HepG2 (cell line): ENCODE results near the gene ACKR3. TPM values are rescaled to one million over a fixed set of nuclear protein-coding genes. Genes with fewer than 3 reads are reported as not detected.

Experiments
- ATAC-seq: fragments of 200-7000 bp; cut with Tn5 transposase; 3 replicates; pipeline ENCODE4 v1.9.1; 2020; ENCODE audit warnings: mild to moderate bottlenecking, moderate library complexity
- BruUV-seq: library from RNA; stranded (reverse); fragments of 400-500 nt; replicated peaks from 2 replicates; lab custom pipeline; 2021; lab: Mats Ljungman, UMichigan
- CTCF ChIA-PET: fragments of 300-600 bp; formaldehyde crosslinking; extraction: SDS; loops from one replicate; lab custom pipeline; 2021; ENCODE audit warnings: low total read pairs, inconsistent platforms, low intra/inter-chr PET ratio; lab: Yijun Ruan, JAX
- POLR2A ChIA-PET: fragments of 350-600 bp; sonication (Branson Sonifier 250); formaldehyde crosslinking; loops from one replicate; lab custom pipeline; 2020; ENCODE audit warnings: antibody characterized with exemption, inconsistent platforms; lab: Yijun Ruan, JAX
- DNase-seq: peaks from one replicate; pipeline ENCODE4 v3.0.0-alpha.2; 2015; ENCODE audit warnings: low spot score
- FAIRE-seq: peaks from 3 replicates; lab custom pipeline; 2011; peaks lifted over from hg19 to GRCh38; lab: Jason Lieb, UNC
- H2AFZ ChIP-seq: one replicate; pipeline ENCODE4 v1.6.1; 2011; ENCODE audit warnings: low read length, inconsistent platforms
- H3K27ac ChIP-seq: fragments of 300-600 bp; 3 replicates; pipeline ENCODE4 v1.8.0; 2011; ENCODE audit warnings: mixed run types, mild to moderate bottlenecking, mixed read lengths, low read length, inconsistent platforms; ENCODE audit not compliant: insufficient read depth; ENCODE audit errors: extremely low read length
- H3K27me3 ChIP-seq, 2 experiments: fragments of 200-600 bp in 1 of 2; 2 replicates in 1 of 2; 3 replicates in 1 of 2; pipeline versions ENCODE4 v1.6.0 to v1.8.0; 2011; ENCODE audit warnings: low read length in 2 of 2, mild to moderate bottlenecking in 2 of 2, moderate library complexity in 2 of 2, inconsistent platforms in 1 of 2; ENCODE audit not compliant: insufficient read depth in 2 of 2, control insufficient read depth in 1 of 2
- H3K36me3 ChIP-seq, 2 experiments: fragments of 200-600 bp in 1 of 2; replicated peaks in 1 of 2; 2 replicates in 1 of 2; 3 replicates in 1 of 2; pipeline versions ENCODE4 v1.5.1 to v1.8.0; 2011; ENCODE audit warnings: low read length in 2 of 2, inconsistent platforms in 1 of 2; ENCODE audit not compliant: insufficient read depth in 2 of 2, control insufficient read depth in 1 of 2
- H3K4me1 ChIP-seq: 2 replicates; pipeline ENCODE4 v1.5.1; 2012; ENCODE audit warnings: low read length, inconsistent platforms; ENCODE audit not compliant: insufficient read depth
- H3K4me2 ChIP-seq: 2 replicates; pipeline ENCODE4 v1.6.0; 2011; ENCODE audit warnings: low read depth, low read length, inconsistent platforms
- H3K4me3 ChIP-seq, 3 experiments: fragments of 200-600 bp in 1 of 3; sonication (generic), shearing (Covaris generic) in 1 of 3; replicated peaks in 1 of 3; 2 replicates each; pipeline ENCODE4 v1.5.1; 2011 to 2016; ENCODE audit warnings: low read length in 3 of 3, inconsistent platforms in 2 of 3, low read depth in 2 of 3, mild to moderate bottlenecking in 2 of 3, control low read depth in 1 of 3, mixed read lengths in 1 of 3; ENCODE audit not compliant: insufficient read depth in 1 of 3
- H3K79me2 ChIP-seq: one replicate; pipeline ENCODE4 v1.6.1; 2011; ENCODE audit warnings: low read length, inconsistent platforms; ENCODE audit not compliant: insufficient read depth
- H3K9ac ChIP-seq: 2 replicates; pipeline ENCODE4 v1.6.0; 2011; ENCODE audit warnings: mild to moderate bottlenecking, low read depth, low read length, inconsistent platforms; ENCODE audit not compliant: insufficient read depth
- H3K9me3 ChIP-seq: 2 replicates; pipeline ENCODE4 v1.5.1; 2012; ENCODE audit warnings: mild to moderate bottlenecking, low read length
- H4K20me1 ChIP-seq: 2 replicates; pipeline ENCODE4 v1.6.0; 2011; ENCODE audit warnings: inconsistent platforms, mild to moderate bottlenecking, low read length, moderate library complexity; ENCODE audit not compliant: insufficient read depth
- CBX2 ChIP-seq, 2 experiments: fragments of 200-600 bp in 1 of 2; sonication (generic); formaldehyde crosslinking in 1 of 2; IDR thresholded peaks; 2 replicates each; pipeline versions ENCODE4 v1.7.0 to v1.8.1; 2018 to 2022; ENCODE audit warnings: low read depth in 2 of 2, low read length in 1 of 2, mild to moderate bottlenecking in 1 of 2, missing genetic modification reagents in 1 of 2
- CENPX ChIP-seq: sonication (generic); formaldehyde crosslinking; IDR thresholded peaks from 2 replicates; pipeline ENCODE4 v1.9.0; 2021; ENCODE audit warnings: mild to moderate bottlenecking, missing genetic modification reagents, moderate library complexity
- DNMT3B ChIP-seq: conservative IDR thresholded peaks from 2 replicates; pipeline ENCODE4 v1.6.1; 2016; ENCODE audit warnings: missing biosample characterization, control low read depth
- GATAD2A ChIP-seq: IDR thresholded peaks from 2 replicates; pipeline ENCODE4 v1.6.1; 2016
- ISL2 ChIP-seq: sonication (generic); formaldehyde crosslinking; IDR thresholded peaks from 2 replicates; pipeline ENCODE4 v1.5.0; 2020; ENCODE audit warnings: missing genetic modification reagents
- MAX ChIP-seq: IDR thresholded peaks from 2 replicates; pipeline ENCODE4 v1.6.1; 2012; ENCODE audit warnings: inconsistent platforms
- MAZ ChIP-seq, 2 experiments: sonication (generic) in 1 of 2; formaldehyde crosslinking in 1 of 2; IDR thresholded peaks; 2 replicates each; pipeline versions ENCODE4 v1.5.0 to v1.6.1; 2012 to 2020; ENCODE audit warnings: low read depth in 2 of 2, mild to moderate bottlenecking in 2 of 2, borderline replicate concordance in 1 of 2, improper control_type of control experiment in 1 of 2, low read length in 1 of 2, missing genetic modification reagents in 1 of 2, moderate library complexity in 1 of 2
- MED1 ChIP-seq: sonication (generic); formaldehyde crosslinking; IDR thresholded peaks from 2 replicates; pipeline ENCODE4 v1.4.0; 2020; ENCODE audit warnings: missing genetic modification reagents
- MIXL1 ChIP-seq: IDR thresholded peaks from 2 replicates; pipeline ENCODE4 v1.6.1; 2016
- NKX3-1 ChIP-seq: sonication (generic); formaldehyde crosslinking; IDR thresholded peaks from 2 replicates; pipeline ENCODE4 v1.5.0; 2020; ENCODE audit warnings: missing genetic modification reagents
- ZNF432 ChIP-seq: sonication (generic); formaldehyde crosslinking; IDR thresholded peaks from 2 replicates; pipeline ENCODE4 v1.5.0; 2020; ENCODE audit warnings: missing genetic modification reagents, mild to moderate bottlenecking, borderline replicate concordance
- ZSCAN9 ChIP-seq: IDR thresholded peaks from 2 replicates; pipeline ENCODE4 v1.6.1; 2016; ENCODE audit warnings: borderline replicate concordance
- WGBS: methylation state at CpG from one replicate; pipeline ENCODE4 v1.1.6; 2017; ENCODE audit warnings: low lambda C conversion rate; 5-methylcytosine and 5-hydroxymethylcytosine counted together
- in situ Hi-C: cut with HindIII; loops from 2 replicates; pipeline ENCODE4 v1.10.0; 2017; ENCODE audit warnings: low pct_unique_long_range_greater_than_20kb; ENCODE audit not compliant: extremely low pct_ligation_motif_present
- intact Hi-C: fragments of 100-400 bp; cut with micrococcal nuclease; formaldehyde crosslinking; loops from one replicate; pipeline ENCODE4 v1.10.0; 2022; ENCODE audit not compliant: unreplicated experiment
- polyA plus RNA-seq, 8 experiments: library from polyadenylated mRNA; depleted of rRNA in 3 of 8; stranded (reverse) in 7 of 8; unstranded in 1 of 8; fragments of >200 nt; fragmentation: Illumina TruSeq in 4 of 8; extraction: Trizol in 4 of 8; gene quantifications; 2 replicates each; pipeline versions ENCODE4 v1.2.1 to v1.2.3, GENCODE V29; 2011 to 2016; ENCODE audit warnings: low read depth in 4 of 8, missing spikeins in 1 of 8, mixed read lengths in 1 of 8; ENCODE audit not compliant: insufficient read depth in 1 of 8
- total RNA-seq, 5 experiments: library from RNA; depleted of rRNA; stranded (reverse); fragments of >200 nt; fragmentation: Illumina TruSeq; extraction: Trizol; gene quantifications; 2 replicates each; pipeline ENCODE4 v1.2.3, GENCODE V29; 2016; ENCODE audit warnings: low read depth in 1 of 5

ACKR3 gene
- total and polyA plus RNA-seq, 2 of the 13 experiments (the other 11 are each of a cell fraction or from before 2014, with no cell fraction given): not detected

DNA sequence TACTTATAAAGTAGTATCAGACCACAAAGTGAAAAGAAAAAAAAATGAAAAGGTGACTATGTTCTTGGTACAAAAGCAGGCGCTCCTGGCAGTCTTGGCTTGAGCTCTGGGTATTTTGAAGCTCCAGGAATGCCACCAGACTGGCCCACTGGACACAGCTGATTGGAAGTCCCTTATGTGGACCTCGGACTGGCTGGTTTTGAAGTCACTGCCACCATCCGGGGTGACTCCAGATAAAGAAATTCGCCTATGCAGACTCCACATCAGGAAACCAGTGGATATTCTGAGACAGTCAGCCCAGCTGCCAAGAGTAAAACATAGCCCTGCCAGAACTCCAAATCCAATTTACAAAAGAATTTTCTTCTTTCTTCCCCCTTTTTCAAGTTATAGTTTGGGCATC is 28.0 kb downstream of the ACKR3 start:
- H3K79me2 ChIP-seq: no peaks in the 10 kb centered on the region
- DNase-seq: no peak
- H2AFZ ChIP-seq: no peak overlapping the region
- no peak overlapping the region for H3K9ac ChIP-seq
- H4K20me1 ChIP-seq: no peaks in the 10 kb centered on the region
- in situ Hi-C loops (no loop called here), intact Hi-C loops (no loop called here)
- H3K4me2 ChIP-seq: no peak overlapping the region
- peaks cover 5% of the 10 kb centered on the region; the same call in 1 of the 2 replicates for H3K4me1 ChIP-seq
- no peak overlapping the region for H3K27ac ChIP-seq
- peaks cover 11% of the 10 kb centered on the region for H3K9me3 ChIP-seq
- BruUV-seq: no TSS peak
- H3K4me3 ChIP-seq: no peak overlapping the region
- ChIA-PET POLR2A (no interaction called here), CTCF (no interaction called here)
- no peaks in the 10 kb centered on the region for H3K36me3 ChIP-seq
- TF ChIP-seq ZSCAN9 (CRISPR knock-in tag) (no peak), MIXL1 (CRISPR knock-in tag) (no peak), MAX (no peak), GATAD2A (CRISPR knock-in tag) (no peak), MED1 (CRISPR knock-in tag) (no peak), ZNF432 (CRISPR knock-in tag) (no peak), DNMT3B (CRISPR knock-in tag) (no peak), MAZ (IDR thresholded peaks at IDR 0.05; ENCODE audit: borderline replicate concordance, low read depth, low read length) (no peak), MAZ (CRISPR knock-in tag; IDR thresholded peaks at IDR 0.05; ENCODE audit: low read depth) (no peak), NKX3-1 (CRISPR knock-in tag) (no peak), ISL2 (CRISPR knock-in tag) (no peak), CENPX (CRISPR knock-in tag) (no peak), CBX2 (IDR thresholded peaks at IDR 0.05; ENCODE audit: low read depth, low read length) (no peak), CBX2 (CRISPR knock-in tag; IDR thresholded peaks at IDR 0.05; ENCODE audit: low read depth) (no peak)
- WGBS: 1% methylated on average over 4 of the region's 4 CpGs
- peaks cover 3 to 17% of the 10 kb centered on the region in 2 experiments; a peak in 4 of 5 replicates for H3K27me3 ChIP-seq
- ATAC-seq: no peak
- no peak for FAIRE-seq
